GM10847 (cell line): ENCODE measurements around the gene FAM193B.

Source experiments
- POLR2A ChIP-seq: IDR thresholded peaks from 2 replicates; pipeline ENCODE4 v1.6.1; 2011; ENCODE audit not compliant: insufficient read length; ENCODE audit errors: extremely low read depth

The FAM193B gene

GRCh38 chr5:177554474-177555111 lies at the start of gene FAM193B:
FAM193B (minus strand) TSS chr5:177554563; CDS start chr5:177554458, 105 bp downstream.
- TF ChIP-seq POLR2A: peak; percentile 24

DNA sequence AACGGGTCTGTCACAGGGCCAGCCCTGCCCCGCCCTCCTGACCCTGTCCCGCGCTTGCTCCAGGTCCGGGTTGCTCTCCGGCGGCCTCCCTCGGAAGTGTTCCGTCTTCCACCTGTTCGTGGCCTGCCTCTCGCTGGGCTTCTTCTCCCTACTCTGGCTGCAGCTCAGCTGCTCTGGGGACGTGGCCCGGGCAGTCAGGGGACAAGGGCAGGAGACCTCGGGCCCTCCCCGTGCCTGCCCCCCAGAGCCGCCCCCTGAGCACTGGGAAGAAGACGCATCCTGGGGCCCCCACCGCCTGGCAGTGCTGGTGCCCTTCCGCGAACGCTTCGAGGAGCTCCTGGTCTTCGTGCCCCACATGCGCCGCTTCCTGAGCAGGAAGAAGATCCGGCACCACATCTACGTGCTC lies 49.8 kb upstream of the FAM193B start:
- no peak for TF ChIP-seq POLR2A

- no peak for TF ChIP-seq POLR2A
These were observed 49.3 kb upstream of the FAM193B start for GRCh38 chr5:177603631-177604030.

- TF ChIP-seq POLR2A: no peak
These were observed 48.1 kb upstream of the FAM193B start for GRCh38 chr5:177602458-177602830.

- no peak for TF ChIP-seq POLR2A
These were observed 47.5 kb upstream of the FAM193B start for GRCh38 chr5:177601577-177602457.

DNA sequence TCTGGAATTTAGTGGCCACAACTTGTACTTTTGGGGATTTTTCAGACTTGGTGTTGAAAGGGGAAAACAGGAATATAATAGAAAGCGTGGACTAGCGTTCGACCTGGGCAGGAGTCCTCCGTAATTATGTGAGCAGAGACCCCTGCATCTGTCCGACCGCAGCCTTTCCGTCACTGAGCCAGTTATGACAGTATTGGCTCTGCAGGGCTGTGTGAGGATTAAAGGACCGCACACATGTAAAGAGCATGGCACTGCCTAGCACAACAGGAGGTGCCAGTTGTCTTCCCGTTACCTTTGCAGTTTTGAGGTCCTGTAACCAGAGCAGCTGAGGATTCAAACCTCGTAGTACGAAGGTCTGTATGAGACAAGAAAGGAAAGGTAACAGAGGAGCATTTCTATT lies 46.8 kb upstream of the FAM193B start:
- no peak for TF ChIP-seq POLR2A

DNA sequence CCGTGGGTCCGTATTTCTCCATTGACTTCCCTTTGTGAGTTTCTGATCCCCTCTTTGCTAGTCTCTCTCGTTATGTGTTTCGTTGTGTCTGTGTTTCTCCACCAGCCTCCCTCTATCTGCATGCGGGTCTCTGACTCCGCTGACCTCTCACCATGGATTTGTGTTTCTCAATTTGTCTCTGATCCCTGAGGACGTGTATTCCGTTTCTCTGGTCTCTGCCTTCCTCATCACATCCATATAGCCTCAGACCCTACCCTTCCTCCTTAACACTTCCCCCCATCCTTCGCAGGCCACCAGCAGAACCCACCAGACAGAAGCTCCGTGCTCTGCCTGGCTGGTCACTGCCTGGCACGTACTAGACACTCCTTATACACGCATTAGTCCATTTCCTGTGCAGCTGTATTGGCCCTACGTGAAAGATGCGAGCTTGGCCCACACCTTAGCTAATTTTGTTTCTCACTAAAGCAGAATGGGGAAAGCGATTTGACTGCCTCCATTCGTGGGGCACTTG lies 46.2 kb upstream of the FAM193B start:
- TF ChIP-seq POLR2A: no peak

DNA sequence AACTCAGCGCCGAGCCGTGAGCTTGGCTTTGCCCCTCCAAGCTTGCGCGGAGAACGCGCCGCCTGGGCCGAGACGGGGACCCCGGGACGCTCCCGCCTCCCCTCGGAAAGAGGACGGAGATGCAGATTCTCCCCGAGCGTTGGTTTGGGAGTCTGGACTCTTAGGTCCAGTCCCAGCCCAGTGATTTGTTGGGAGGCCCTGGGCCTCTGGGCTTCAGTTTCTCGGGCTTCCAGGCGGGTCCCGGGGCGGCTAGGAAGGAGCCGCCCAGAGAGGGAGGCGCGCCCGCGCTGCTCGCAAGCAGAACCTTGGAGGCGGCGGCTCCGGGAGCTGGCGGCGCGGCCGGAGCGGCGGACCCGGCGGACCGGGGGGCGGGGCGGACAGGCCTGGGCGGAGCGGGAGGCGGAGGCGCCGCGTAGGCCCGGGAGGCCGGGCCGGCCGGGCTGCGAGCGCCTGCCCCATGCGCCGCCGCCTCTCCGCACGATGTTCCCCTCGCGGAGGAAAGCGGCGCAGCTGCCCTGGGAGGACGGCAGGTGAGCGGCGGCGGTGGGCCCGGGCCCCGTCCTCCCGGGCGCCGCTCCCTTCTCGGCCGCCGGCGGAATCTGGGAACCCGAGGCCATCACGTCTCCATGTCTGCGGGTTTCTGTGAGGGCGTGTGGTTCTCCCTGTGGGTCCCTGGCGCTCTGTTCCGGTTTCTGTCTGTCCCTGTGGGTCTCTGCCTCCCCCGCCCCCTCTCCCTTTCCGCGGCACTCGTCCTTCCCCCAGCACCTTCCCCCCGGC lies 45.6 kb upstream of the FAM193B start, which contains the start of gene B4GALT7:
Gene B4GALT7 (plus strand): TSS at position 402 of the 777 bp plus-strand sequence. CDS start 79 bp downstream, at position 481.
- TF ChIP-seq POLR2A: peak; percentile 90

DNA sequence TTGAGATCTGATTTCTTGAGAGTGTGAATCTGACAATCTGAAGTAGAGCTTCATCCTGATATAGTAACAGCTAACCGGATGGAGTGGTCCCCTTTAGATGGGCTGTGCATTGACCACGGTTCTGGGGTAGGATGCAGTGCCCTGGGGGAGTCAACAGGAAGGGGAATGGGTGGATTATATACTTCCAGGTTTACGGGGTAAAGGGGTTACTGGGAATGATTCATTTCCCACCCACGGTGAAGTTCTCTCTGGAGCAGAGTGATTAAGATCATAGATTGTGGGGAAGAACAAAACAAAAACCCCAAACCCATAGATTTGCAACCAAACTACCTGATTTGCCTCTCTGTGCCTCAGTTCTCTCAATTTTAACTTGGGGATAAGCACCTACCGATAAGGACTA lies 44.1 kb upstream of the FAM193B start:
- TF ChIP-seq POLR2A: no peak

DNA sequence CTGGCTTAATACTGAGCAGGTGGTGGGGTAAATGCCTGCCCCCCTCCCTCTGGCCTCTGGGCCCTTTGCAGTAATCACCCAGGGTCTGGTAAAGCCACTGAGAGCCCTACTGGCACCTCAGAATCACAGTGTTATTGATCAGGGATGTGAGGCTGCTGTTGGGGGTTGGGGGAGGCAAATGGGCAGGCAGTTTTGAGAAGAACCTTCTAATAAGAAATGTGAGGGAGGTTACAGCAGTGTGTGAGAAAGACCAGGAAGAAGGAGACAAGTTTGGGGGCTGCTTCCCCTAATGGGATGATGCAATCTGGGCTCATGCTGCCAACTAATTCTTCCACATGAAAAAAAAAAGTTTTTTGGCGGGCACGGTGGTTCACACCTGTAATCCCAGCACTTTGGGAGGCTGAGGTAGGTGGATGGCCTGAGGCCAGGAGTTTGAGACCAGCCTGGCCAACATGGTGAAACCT lies 42.4 kb upstream of the FAM193B start:
- TF ChIP-seq POLR2A: no peak

DNA sequence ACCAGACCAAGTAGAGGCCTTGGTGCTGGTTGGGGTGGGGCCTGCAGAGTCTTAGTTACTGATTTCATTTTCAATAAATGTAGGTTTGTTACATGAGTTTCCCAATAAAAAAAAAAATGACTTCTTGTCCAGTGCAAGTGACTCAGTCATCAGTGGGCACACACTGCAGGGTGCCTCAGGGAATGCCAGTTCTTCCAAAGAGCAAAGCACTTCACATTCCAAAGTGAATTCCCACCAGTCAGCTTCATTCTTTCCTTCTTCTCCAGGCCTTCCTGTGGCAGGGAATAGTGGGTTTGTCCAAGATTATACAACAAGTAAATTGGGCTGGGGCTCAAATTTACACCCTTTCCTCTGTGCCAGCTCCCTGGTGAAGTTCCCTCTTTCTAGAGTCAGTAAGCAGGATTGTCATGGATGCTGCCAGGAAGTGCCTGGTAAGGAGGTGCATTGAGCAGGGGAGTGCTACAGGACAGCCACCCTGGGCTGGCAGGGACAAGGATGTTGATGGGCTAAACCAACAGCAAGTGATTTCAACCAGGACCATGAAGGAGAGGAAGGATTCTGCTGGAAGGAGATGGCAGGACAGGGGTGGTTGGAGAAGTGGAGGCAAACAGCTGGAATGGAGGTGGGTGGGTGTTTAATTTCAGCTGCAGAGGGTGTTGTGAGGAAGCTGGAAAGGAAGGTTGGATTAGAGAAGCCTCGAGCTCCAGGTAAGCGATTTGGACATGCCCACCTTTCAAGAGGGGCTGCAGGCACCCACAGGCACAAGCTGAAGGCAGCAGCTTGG lies 41.8 kb upstream of the FAM193B start:
- TF ChIP-seq POLR2A: no peak

GRCh38 chr5:177595026-177595585 lies 40.7 kb upstream of the FAM193B start:
- no peak for TF ChIP-seq POLR2A

- TF ChIP-seq POLR2A: no peak
These were observed 39.7 kb upstream of the FAM193B start for GRCh38 chr5:177594071-177594470.

DNA sequence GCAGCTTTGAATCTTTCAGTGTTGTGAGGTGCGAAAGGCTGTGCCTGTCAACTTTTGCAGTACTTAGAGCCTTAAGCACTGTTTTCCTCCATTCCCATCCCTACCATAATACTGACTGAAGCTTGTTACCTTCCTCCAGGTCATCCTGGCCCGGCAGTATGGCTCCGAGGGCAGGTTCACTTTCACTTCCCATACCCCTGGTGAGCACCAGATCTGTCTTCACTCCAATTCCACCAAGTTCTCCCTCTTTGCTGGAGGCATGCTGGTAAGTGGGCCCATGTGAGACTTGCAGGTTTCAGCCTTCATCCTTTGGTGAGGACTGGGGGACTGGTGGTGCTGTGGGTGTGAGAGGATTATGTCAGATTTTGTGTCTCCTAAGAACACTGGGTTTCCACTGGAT lies 39.1 kb upstream of the FAM193B start:
- no peak for TF ChIP-seq POLR2A
